Fibroblast of lung (primary cell): ENCODE data around the gene PALLD.

Source experiments
- EZH2 ChIP-seq: IDR thresholded peaks from 2 replicates; pipeline ENCODE4 v1.5.1; 2012; ENCODE audit warnings: low read length, control low read depth, mild to moderate bottlenecking; ENCODE audit errors: missing control alignments
- TF ChIP-seq, protein P1 (sequence below), 2 donors: IDR thresholded peaks in 1 of 2; conservative IDR thresholded peaks in 1 of 2; 1 replicate in 1 of 2; 2 replicates in 1 of 2; pipeline ENCODE4 v1.5.1; 2011 to 2012; ENCODE audit warnings: low read length in 2 of 2, control low read depth in 1 of 2, inconsistent platforms in 1 of 2, low read depth in 1 of 2, mild to moderate bottlenecking in 1 of 2

GRCh38 chr4:168566726-168567125 lies 69.9 kb downstream of the PALLD start:
- TF ChIP-seq, protein P1, sequence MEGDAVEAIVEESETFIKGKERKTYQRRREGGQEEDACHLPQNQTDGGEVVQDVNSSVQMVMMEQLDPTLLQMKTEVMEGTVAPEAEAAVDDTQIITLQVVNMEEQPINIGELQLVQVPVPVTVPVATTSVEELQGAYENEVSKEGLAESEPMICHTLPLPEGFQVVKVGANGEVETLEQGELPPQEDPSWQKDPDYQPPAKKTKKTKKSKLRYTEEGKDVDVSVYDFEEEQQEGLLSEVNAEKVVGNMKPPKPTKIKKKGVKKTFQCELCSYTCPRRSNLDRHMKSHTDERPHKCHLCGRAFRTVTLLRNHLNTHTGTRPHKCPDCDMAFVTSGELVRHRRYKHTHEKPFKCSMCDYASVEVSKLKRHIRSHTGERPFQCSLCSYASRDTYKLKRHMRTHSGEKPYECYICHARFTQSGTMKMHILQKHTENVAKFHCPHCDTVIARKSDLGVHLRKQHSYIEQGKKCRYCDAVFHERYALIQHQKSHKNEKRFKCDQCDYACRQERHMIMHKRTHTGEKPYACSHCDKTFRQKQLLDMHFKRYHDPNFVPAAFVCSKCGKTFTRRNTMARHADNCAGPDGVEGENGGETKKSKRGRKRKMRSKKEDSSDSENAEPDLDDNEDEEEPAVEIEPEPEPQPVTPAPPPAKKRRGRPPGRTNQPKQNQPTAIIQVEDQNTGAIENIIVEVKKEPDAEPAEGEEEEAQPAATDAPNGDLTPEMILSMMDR (conservative IDR thresholded peaks at IDR 0.05 in 1 of 2, IDR thresholded peaks at IDR 0.05 in 1 of 2; ENCODE audit: low read depth in 1 of 2, low read length in 2 of 2): no peak
- no peak for TF ChIP-seq EZH2
